Islet of Langerhans (tissue), 1 donor: ENCODE results near the gene MRPS11.
"Not testable (repeated sequence)": the region's sequence is repeated elsewhere in the genome, so short reads cannot be mapped to it uniquely, and the experiment has no call there.

Experiments
- FAIRE-seq: peaks from one replicate; lab custom pipeline; 2011; peaks lifted over from hg19 to GRCh38; lab: Jason Lieb, UNC

MRPS11 gene

DNA sequence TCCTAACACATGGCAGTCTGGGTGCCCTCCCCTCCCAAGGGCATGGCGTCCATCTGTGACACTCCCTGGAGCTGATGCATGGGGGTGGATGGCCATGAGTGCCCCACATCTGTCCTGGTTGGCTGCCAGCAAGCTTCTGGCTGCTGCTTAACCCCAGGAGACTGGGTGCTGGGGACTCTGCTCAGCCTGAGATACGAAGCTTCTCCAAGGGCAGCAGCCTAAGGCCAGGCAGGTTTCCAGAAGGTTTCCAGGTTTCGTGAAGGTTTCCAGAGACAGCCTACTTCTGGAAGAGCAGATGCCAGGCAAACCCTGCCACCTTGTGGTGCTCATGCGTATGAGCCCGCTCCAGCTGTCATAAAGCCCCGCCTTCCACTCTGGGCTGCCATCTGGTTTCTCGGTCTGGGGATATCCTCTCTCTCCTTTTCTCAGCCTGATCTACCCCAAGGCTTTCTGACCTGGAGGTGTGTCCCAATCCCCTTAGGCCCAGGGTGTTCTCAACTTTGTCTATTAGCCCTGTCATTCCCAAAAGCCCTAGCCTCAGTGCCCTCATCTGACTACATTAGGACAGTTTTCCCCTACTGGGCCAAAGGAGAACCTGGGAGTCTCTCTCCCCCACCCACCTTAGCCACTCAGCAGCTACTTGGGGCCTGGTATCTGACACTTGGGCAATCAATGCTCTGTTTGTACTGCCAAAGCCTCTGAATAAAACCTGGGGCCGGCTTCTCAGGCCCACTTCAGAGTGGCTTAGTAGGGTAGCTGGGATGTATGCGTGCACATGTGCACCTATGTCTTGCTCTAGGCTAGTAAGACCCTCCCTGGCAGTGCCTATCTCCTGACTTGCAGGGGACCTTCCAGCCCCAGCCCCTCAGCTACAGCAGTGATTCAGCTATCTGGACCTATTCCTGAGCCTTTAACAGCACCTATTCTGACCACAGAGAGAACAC is 12.4 kb upstream of the MRPS11 start:
- peak; percentile 13 for FAIRE-seq

DNA sequence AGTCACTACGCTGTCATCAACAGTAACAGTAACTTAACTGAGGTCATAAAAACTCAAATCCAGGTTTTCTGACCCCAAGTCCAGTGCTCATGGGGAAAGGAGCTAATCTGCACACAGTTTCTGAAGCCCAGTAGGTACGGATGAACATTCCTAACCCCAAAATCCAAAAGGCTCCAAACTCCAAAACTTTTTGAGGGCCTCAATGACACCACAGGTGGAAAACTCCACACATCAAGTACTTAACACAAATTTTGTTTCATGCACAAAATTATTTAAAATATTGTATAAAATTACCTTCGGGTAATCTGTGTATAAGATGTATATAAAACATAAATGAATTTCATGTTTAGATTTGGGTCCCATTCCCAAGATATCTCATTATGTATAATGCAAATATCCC is 10.8 kb upstream of the MRPS11 start:
- no peak for FAIRE-seq

DNA sequence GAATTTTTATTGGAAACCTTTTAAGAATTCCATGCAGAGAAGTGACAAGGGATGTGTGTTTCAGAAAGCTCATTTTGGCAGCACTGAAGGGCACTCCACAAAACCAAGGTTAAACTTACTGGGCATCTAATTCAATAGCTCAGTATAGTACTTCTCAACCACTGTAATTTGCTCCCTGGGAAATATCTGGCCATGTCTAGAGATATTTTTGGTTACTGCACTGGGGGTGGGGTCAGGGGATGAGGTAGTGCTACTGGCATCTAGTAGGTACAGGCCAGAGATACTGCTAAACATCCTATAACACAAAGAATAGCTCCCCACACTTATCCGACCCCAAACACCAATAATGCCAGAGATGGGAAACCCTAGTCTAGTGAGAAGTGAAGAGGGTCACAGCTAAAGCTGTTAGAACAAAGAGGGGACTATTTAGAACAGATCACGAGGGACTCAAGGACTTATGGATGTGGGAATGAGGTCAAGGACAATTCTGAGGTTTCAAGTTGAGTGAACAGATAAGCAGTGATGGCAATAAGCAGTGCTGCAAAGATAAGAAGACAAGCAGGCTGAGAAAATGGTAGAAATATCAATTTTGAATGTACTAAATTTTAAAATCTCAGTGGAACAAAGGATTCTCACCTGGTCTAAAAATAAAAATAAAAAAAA is 3.5 kb upstream of the MRPS11 start:
- no peak for FAIRE-seq

DNA sequence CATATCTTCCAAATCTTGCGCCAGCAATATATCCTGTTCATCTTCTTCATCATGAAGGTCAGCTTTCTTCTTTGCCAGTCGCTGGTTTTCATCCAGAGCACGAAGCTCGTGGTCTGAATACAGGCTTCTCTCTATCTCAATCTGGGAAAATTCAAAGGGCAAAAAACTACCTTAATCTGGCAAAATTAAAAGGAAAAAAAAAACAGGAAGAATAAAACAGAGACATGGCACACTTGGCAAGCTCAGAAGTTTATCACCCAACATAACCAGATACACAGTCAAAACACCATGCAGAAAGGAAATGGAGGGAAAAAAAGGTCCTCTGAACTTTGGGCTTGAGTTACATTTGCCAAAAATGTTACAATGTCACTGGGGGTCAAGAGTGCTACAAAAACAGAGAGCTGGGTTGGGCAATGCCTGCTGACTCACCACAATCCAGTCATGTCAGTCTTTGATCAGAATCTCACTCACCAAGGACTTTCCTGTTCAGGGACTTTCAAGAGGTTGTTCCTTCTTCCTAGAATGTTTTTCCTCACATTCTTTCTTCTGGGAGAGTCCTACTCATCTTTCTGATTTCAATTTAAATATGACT is 1.8 kb upstream of the MRPS11 start:
- no peak for FAIRE-seq

DNA sequence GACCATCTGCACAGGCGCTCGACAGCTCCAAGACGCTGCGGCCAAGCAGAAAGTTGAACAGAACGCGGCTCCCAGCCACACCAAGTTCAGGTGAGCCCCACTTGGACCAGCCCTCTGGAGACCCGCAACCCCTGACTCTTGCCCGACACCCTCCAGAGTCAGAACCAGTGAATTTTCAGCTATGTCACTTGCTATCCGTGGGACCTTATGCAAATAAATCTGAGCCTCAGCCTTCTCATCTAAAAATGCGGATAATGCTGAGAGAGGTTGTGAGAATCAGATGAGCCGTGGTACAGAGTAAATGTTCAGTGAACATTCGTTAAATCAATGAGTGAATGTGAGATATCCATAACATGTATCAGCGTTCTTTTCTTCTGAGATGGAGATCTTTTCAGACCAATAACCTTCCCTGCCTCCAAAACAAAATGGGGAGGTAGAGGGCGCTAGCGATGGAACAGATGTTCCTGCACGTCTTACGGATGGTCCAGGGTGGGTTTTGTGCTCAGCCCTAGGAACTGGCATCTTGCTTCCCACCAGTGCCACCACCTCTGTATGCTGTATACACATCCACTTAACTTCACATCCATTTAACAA is 524 bp downstream of the MRPS11 start:
- no peak for FAIRE-seq

DNA sequence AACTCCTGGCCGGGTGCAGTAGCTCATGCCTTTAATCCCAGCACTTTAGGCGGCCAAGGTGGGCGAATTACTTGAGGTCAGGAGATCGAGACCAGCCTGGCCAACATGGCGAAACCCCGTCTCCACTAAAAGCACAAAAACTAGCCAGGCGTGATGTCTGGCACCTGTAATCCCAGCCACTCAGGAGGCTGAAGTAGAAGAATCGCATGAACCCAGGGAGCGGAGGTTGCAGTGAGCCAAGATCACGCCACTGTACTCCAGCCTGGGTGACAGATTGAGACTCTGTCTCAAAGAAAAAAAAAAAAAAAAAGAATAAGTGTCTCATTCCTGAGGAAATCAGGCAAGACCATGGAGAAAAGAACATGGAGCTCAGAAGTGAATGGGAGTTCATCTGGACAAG is 1.2 kb downstream of the MRPS11 start:
- not testable (repeated sequence) for FAIRE-seq

DNA sequence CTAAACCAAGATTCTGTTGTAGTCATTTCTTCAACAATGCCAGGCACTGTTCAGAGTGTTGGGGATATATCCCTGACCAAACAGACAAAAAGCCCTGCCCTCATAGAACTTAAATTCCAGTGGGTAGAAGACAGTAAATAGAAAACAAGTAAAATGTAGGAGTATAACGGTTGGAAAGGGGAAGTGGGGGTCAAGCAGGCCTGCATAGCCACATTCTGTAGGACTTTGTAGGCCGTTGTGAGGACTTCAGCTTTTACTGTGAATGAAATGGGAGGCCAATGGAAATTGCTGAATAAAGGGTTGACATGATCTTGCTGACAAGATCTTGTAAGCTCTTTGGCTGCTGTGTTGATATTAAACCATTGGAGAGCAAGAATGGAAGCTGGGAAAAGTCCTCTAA is 1.8 kb downstream of the MRPS11 start:
- no peak for FAIRE-seq

DNA sequence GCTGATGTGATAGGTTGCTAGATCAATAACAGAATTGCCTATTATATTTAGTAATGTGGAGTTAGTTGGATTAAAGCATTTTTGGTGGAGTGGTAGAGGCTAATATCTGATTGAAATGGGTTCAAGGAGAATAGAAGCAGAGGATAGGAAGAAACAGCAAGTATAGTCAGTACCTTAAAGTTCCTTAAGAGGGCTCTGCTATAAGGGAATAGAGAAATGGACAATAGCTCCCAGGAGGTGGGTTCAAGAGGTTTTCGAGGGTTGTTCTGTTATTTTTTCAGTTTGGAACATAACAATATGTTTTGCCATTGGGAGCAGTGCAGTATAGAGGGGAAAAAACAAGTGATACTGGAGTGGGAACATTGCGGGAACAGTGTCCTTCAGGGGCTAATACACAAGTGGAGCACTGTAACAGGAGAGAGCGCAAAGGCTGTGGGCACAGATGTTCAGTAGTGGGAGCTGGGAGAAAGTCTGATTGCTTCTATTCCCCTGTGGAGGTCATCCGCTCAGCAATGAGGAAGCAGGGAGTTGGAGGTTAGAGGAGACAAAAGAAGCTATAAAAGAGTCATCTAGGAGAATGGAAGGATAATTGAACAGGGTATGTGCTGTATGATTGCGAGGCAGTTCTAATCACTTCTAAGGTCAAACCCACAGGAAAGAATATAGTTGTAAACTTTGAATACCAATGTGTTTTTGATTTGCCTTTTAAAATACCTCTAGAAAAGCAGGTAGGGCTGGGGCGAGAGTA is 3.3 kb downstream of the MRPS11 start:
- FAIRE-seq: no peak

DNA sequence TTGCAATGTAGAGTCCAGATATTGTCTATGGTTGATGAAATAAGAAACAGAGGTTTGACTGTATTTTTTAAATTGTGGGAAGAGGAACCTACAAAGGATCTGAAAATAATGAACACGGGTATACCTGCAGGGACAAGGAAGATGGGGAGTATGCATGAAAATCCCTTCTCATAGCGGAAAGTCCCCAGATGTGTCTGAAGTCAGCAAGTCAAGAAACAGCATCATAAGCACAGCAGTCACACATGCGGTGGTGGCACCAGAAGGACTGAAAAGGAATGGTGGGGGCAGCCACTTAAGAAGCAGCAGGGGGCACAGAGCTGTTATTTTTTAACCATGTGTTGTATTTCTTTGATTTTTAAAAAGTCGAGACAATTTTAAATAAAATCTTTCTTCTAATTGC is 4.7 kb downstream of the MRPS11 start:
- no peak for FAIRE-seq

DNA sequence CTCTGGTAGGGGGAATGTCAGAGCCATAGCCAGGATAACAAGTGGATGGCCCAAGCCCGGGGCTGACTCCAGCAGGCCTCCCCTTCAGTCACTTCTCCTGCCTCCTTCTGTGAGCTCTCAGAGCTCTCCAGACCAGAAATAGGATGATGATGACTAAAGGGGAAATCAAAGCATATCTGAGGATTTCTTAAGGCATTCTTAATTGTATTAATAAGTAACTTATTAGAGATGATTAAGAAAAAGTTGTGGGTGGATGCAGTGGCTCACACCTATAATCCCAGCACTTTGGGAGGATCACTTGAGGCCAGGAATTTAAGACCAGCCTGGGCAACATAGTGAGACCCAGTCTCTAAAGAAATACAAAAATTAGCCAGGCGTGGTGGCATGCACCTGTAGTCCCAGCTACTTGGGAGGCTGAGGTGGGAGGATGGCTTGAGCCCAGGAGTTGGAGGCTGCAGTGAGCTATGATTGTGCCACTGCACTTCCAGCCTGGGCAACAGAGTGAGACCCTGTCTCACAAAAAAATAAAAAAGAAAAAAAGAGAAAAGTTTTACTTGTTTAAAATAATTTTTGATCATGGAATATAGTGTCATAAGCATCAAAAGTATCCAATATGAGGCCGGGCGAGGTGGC is 6.3 kb downstream of the MRPS11 start:
- FAIRE-seq: not testable (repeated sequence)

DNA sequence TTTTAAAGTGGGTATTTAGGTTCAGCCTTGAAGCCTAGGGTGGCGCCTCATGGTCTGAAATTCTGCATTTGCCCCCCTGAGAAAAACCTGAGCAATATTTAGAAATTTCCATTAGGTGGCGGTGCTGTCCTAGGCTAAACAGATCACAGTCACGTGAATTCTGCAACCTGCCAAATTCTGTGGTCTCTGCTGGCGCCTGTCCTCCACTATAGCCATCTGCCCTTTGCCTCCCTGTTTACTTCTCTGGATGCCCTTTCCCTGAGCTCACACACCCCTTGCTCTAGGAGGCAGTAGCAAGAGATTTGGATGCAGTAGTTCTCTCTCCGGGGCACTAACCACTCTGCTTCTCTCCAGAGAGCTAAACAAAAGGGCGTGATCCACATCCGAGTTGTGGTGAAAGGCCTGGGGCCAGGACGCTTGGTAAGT is 9.1 kb downstream of the MRPS11 start:
- peak; percentile 76 for FAIRE-seq

DNA sequence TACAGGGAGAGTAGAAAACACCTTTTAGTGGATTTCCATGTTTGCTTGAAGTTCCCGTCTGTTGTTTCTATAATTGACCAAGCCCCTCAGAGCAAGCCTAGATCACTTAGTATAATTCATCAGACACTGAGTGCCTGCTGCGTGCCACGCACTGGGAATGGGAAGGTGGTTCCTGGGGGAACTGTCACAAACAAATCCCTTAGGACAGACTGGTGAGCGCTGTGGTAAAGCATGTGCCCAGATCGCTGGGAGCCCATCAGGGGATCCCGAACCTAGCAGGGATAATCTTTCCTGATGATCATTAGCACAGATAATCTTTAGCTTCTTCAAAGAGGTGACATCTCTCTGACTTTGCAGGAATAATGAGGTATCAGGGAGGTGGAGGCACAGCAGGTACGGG is 9.6 kb downstream of the MRPS11 start:
- no peak for FAIRE-seq

DNA sequence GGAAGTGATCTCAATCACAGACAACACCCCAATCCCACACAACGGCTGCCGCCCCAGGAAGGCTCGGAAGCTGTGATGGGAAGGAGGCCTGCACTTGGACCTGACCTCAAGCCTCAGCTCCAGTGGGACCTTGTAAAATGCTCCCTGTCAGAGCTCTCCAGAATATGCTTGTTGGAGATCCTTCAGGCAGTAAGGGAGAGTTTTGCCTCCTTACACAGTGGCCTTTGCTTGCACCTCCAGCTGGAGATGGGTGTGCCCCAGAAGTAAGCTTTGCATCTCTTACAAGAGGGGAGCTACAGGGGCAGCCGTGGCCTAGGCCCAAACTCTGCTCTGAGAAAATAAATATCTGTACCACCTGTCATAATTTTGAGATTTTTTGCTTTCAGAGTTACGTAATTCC is 10.4 kb downstream of the MRPS11 start:
- FAIRE-seq: no peak

DNA sequence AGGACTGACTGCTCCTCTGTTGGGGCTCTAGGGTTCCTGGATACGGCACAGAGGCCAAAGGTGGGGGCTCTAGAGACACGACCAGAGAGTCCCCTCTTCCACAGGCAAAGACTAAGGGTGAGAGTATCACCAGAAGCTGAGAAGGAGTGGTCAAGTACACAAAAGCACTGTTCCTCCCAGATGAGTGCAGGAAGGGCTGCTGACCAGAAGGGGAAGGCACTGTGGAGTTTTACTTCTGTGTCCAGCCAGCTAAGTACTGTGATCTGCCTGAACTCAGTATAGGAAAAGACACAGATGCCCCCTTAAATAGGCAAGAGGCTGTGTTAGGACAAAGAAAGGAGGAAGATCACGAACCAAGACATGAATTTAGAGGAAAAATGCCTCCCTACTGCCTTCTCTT is 11.7 kb downstream of the MRPS11 start:
- FAIRE-seq: no peak

DNA sequence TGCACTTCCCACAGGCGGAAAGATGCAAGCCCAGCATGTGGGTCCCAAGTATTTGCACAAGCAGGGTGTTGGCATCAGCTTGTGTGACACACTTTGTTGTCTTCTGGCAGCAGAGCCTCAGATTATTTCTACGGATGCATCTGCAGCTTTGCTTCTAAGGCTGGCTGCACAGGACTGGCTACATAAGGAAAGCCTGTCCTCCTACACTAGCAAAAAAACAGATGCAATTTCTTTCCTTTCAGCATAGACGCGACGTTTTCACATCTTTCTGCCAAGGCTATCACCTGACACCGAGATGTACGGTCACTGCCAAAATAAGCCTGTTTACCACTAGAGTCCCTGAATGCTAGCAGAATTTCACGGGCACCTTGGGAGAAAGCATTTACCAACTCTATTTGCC is 13.5 kb downstream of the MRPS11 start:
- no peak for FAIRE-seq

DNA sequence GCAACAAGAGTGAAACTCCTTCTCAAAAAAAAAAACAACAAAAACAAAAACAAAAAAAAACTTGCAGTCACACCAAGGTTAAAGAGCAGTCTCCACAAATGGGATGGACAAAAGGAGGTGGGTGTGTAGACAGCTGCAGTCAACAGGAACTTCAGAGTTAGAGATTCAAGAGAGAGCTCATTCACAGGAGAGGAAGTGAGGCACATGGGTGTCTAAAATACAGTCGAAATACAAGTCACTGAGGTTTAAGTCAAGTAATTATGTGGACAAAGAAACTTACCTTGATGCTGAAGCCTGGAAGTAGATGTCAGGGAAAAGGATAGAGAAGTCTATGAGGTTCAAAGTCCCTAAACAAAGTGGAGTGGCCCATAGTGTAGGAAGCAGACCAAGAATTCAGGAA is 14.8 kb downstream of the MRPS11 start:
- FAIRE-seq: no peak

DNA sequence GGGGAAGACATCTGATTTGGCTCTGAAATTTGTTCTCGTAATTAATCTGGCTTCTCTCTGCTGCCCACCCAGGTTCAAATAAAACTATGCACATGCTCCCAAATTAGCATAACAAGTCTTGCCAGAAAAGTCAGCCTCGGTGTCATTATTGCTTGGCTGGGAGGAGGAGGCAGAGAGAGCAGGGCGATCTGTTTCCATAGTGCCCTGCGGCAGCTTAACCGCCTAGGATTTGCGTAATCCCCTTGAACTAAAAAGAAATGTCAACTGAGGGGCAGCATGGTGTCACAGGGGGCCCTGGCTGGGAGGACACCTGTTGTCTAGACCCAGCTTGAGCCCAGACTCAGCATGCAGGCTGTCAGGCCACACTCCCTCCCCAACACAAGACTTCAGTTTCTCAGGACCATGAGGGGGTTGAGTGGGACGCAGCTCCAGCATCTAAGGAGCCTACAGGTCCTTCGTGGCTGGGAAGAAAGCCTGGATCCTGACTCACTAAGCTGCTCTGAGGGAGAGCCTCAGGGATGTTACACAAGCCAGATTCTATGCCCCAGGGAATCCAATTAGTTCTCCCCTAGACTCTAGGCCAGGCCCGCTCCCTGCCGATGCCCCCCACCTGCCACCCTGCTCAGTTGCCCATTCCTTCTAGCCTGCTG is 17.3 kb downstream of the MRPS11 start:
- no peak for FAIRE-seq

DNA sequence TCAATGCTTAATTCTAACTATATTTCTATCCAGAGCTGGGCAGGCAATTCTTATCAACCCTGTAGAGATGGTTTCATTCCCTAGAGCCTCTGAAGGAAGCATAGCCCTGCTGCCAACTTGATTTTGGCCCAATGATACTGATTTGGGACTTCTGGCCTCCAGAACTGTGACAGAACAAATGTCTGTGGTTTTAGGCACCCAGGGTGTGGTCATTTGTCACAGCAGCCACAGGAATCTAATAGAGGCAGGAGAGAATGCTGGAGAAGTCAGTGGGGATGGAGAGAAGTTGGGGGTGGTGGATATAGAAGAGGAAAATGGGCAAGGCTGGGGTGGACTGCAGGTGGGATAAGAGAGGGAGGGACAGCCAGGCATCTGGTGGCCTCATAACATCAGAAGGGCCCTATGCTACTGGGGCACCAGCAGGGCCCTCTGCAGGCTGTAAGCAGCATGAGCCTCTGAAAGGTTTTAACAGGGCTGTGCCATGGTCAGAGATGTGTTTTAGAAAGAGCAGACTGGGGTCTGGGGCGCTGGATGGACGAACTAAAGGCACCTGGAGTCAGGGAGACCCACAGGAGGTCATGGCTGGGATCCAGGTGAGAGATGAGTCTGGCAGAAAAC is 19.8 kb downstream of the MRPS11 start:
- no peak for FAIRE-seq

DNA sequence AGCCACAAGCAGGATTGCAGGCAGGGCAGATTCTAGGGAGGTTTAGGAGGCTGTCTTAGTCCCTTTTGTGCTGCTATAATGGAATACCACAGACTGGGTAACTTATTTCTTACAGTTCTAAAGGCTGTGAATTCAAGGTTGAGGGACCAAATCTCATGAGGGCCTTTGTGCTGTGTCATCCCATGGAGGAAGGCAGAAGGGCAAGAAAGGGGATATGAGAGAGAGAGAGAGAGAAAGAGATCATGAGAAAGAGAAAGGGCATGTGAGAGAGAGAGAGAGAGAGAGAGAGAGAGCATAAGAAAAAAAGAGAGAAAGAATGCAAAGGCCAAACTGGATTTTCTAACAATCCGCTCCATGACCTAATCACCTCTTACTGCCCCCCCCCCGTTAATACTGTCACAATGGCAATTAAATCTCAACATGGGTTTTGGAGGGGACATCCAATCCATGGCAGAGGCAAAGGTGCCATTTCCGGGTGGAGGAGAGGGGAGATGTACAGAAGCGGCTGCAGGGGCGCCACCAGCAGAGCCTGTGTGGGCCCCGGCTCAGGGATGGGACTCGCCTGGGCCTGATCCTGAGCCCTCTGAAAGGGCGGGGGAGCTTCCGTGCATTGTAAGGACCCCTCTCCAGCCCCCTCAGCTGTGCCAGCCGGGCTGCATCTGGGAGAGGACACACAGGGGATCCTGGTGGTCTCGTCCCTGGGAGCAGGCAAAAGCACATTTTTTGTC is 20.5 kb downstream of the MRPS11 start:
- no peak for FAIRE-seq

DNA sequence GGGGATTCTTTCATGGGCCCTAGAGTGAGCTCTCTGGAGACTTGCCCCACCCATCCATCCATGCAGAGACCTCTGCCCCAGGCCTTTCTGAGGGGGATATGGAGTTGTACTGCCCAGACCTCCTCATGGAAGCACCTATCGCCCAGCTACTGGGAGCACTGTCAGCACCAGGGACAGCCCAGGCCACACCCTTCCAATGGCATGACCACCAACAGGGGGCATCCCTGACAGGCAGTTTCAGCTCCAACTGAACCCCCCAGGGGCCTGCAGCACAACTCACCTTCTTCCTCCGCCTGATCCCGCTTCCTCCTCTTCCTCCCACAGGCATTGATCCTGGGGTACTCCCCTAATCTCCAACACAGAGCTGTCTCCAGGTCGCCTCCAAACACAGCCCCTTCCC is 21.8 kb downstream of the MRPS11 start:
- FAIRE-seq: no peak
